Heart left ventricle (tissue), 16 donors: ENCODE data around the gene STIM2. TPM values are rescaled to one million over a fixed set of nuclear protein-coding genes. Genes with fewer than 3 reads are reported as not detected.
A peak's percentile ranks its signal among the peaks of the same experiment; 100 is the strongest.

Experiments used
- ATAC-seq, 4 donors: fragments of 200-7000 bp; cut with Tn5 transposase; one replicate each; pipeline ENCODE4 v1.9.1; 2020 to 2022; ENCODE audit warnings: moderate library complexity in 4 of 4, mild to moderate bottlenecking in 3 of 4, moderate number of reproducible peaks in 1 of 4
- DNase-seq, 5 donors: peaks; one replicate each; pipeline ENCODE4 v3.0.0-alpha.2; 2020
- H3K27ac ChIP-seq, 12 donors: fragments of 200-600 bp; sonication (generic) in 4 of 12; one replicate each; pipeline versions ENCODE4 v1.5.0 to v1.8.0; 2016 to 2022; ENCODE audit warnings: mild to moderate bottlenecking in 2 of 12
- H3K27me3 ChIP-seq, 9 donors: fragments of 200-600 bp; sonication (generic) in 2 of 9; one replicate each; pipeline versions ENCODE4 v1.5.1 to v1.8.0; 2016 to 2022; ENCODE audit warnings: mild to moderate bottlenecking in 3 of 9
- H3K36me3 ChIP-seq, 9 donors: fragments of 200-600 bp; sonication (generic) in 2 of 9; one replicate each; pipeline versions ENCODE4 v1.5.0 to v1.8.0; 2018 to 2022; ENCODE audit warnings: mild to moderate bottlenecking in 2 of 9
- H3K4me1 ChIP-seq, 12 donors: fragments of 200-600 bp; sonication (generic) in 4 of 12; one replicate each; pipeline versions ENCODE4 v1.5.0 to v1.8.0; 2016 to 2022; ENCODE audit warnings: mild to moderate bottlenecking in 3 of 12
- H3K4me3 ChIP-seq, 12 donors: fragments of 200-600 bp; sonication (generic) in 4 of 12; one replicate each; pipeline versions ENCODE4 v1.5.0 to v1.8.0; 2017 to 2022; ENCODE audit warnings: mild to moderate bottlenecking in 9 of 12, moderate library complexity in 4 of 12
- H3K9me3 ChIP-seq, 12 donors: fragments of 200-600 bp; sonication (generic) in 4 of 12; one replicate each; pipeline versions ENCODE4 v1.5.0 to v1.8.0; 2016 to 2022; ENCODE audit warnings: mild to moderate bottlenecking in 1 of 12
- CTCF ChIP-seq, 12 donors: fragments of 200-600 bp; sonication (generic) in 4 of 12; IDR thresholded peaks; one replicate each; pipeline versions ENCODE4 v1.5.0 to v1.8.0; 2018 to 2022; ENCODE audit warnings: antibody characterized with exemption in 12 of 12, mild to moderate bottlenecking in 5 of 12
- POLR2A ChIP-seq, 2 donors: fragments of 450-650 bp; IDR thresholded peaks; one replicate each; pipeline ENCODE4 v1.6.1; 2017; ENCODE audit warnings: antibody characterized with exemption in 2 of 2, mild to moderate bottlenecking in 2 of 2, moderate library complexity in 2 of 2
- WGBS, 4 donors: extraction: QIAGEN DNeasy Blood & Tissue Kit in 2 of 4; methylation state at CpG; one replicate each; pipeline versions ENCODE4 v1.1.5 to v1.1.7; 2013 to 2018; 5-methylcytosine and 5-hydroxymethylcytosine counted together
- intact Hi-C, 10 donors: fragments of 100-400 bp; cut with DNase I; formaldehyde crosslinking; loops; one replicate each; pipeline versions ENCODE4 v1.11.1 to v1.14.2; 2022
- polyA plus RNA-seq, 2 donors: library from polyadenylated mRNA; stranded (reverse); fragments of 200-250 nt; gene quantifications; one replicate each; pipeline ENCODE4 v1.2.3, GENCODE V29; 2013
- total RNA-seq, 9 donors: library from RNA; depleted of rRNA in 2 of 9; stranded (reverse); fragments of >200 nt in 2 of 9; fragmentation: NEBNext Ultra II Directional in 3 of 9; extraction: Animal tissue kit (Norgen Biotek cat#: 25700) in 3 of 9; gene quantifications; one replicate each; pipeline versions ENCODE4 v1.1.0 to v1.2.4, GENCODE V29; 2016 to 2023
- donor health status: ischemic (EF 13 %, LVEDD 7.1; RV severe dilation, severe dysfunction).
- donor health status: healthy with polysubstance abuse.
- donor health status: DM: no; HTN: yes; CAD: no.
- donor health status: DM: no; HTN: no; CAD: no.
- donor health status: ischemic (EF 25% LVEDD 6.9; RV normal size, moderate dysfunction).
- donor health status: ischemic (EF 25% LVEDD 5.7; RV mildly dilated, moderate dysfunction).
- donor health status: healthy.
- donor health status: DM: yes; HTN: yes; CAD: no.
- donor health status: ischemic (EF 35%, LVEDD 5.7; RV mildly dilated, moderate dysfunction).
- donor health status: nonischemic (EF 11% LVEDD 7.7; RV severe dilation, severe dysfunction).
- donor health status: DM: yes; HTN: yes; CAD: no.
- donor health status: PGD.
- donor health status: ischemic (EF 29% LVEDD 5.4; RV normal size, mild dysfunction).
- donor health status: nonischemic (EF 23%, LVEDD 6.1; RV moderate dilation, normal function).

Gene STIM2
- total and polyA plus RNA-seq, 11 donors = 4.6 to 17.3 (median 8.8) TPM

DNA sequence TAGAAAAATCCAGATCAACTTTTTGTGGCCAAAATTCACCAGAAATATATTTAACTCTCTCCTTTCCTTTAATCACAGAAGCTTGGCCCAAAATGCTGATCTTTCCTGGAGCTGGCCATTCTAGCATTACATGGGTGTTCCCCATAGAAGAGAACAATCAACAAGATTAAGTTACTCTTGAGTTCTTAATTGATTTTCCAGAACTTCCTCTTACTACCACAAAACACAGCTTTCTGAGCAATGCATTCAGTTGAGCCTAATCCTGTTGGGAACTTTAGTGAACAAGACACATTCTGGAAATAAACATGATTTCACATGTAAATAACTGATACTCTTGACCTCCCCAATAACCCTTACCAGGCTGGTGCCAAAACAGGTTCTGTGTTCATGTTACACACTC is 45.4 kb upstream of the STIM2 start:
- peak in 3 of 4 donors; percentile 40 to 67 (median 44) for ATAC-seq
- Histone ChIP-seq H3K9me3 (peaks cover 0 to 1% (median 0%) of the 10 kb centered on the region in 12 donors), H3K36me3 (no peaks in the 10 kb centered on the region), H3K27ac (peak overlapping the region; percentile 14 to 75 (median 62)), H3K4me1 (peaks cover 0 to 51% (median 21%) of the 10 kb centered on the region in 12 donors), H3K4me3 (no peak overlapping the region), H3K27me3 (no peaks in the 10 kb centered on the region)
- DNase-seq = no peak
- no peak for TF ChIP-seq CTCF (IDR thresholded peaks at IDR 0.05)
- TF ChIP-seq POLR2A (IDR thresholded peaks at IDR 0.05) = no peak
- intact Hi-C loops = loop anchor here in 3 of 10 donors (2.0 to 5.0 kb wide), 3 partner anchors 42 to 46 kb away; partner anchors contain the start of gene STIM2 (in 1 of the 3)

GRCh38 chr4:26815706-26816105 is 44.9 kb upstream of the STIM2 start:
- Histone ChIP-seq H3K4me1 (peaks cover 0 to 51% (median 21%) of the 10 kb centered on the region in 12 donors), H3K36me3 (no peaks in the 10 kb centered on the region), H3K27me3 (no peaks in the 10 kb centered on the region), H3K4me3 (no peak overlapping the region), H3K9me3 (peaks cover 0 to 5% (median 0%) of the 10 kb centered on the region in 12 donors), H3K27ac (peak overlapping the region; percentile 14 to 75 (median 62))
- intact Hi-C loops = loop anchor here in 3 of 10 donors (2.0 to 5.0 kb wide), 3 partner anchors 41 to 45 kb away; partner anchors contain the start of gene STIM2 (in 1 of the 3)
- 70 to 77% (median 75%) methylated on average over 5 of the region's 5 CpGs for WGBS, 4 donors
- DNase-seq = no peak
- ATAC-seq = no peak
- TF ChIP-seq CTCF (IDR thresholded peaks at IDR 0.05) = no peak
- TF ChIP-seq POLR2A (IDR thresholded peaks at IDR 0.05) = no peak

DNA sequence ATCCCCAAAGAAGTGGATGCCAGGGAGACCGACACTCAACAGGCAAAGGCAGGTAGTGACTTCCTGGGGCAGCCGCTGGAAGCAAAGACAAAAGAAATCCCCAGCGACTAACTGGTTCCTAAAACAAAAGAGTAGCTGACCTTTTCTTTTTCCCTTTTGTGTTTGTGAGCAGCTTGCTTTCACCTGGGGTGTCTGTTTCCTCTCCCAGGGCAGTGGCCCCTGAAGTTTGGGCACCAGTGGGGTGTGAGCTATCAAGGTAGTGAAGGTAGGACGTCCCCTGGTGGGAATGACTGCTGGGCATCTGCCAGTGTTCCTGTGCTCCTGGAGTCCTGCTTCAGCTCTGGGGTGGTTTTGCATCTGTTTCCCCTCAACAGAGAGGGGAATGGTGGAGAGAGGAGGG is 41.6 kb upstream of the STIM2 start:
- Histone ChIP-seq H3K4me3 (no peak overlapping the region), H3K27ac (no peak overlapping the region), H3K36me3 (no peaks in the 10 kb centered on the region), H3K27me3 (no peaks in the 10 kb centered on the region), H3K4me1 (peaks cover 0 to 32% (median 11%) of the 10 kb centered on the region in 12 donors), H3K9me3 (peaks cover 0 to 9% (median 0%) of the 10 kb centered on the region in 12 donors)
- TF ChIP-seq POLR2A (IDR thresholded peaks at IDR 0.05) (no peak), CTCF (IDR thresholded peaks at IDR 0.05) (no peak)
- ATAC-seq = no peak
- DNase-seq = no peak
- intact Hi-C loops = loop anchor here in 1 of 10 donors (5.0 kb wide), 1 partner anchor 38 kb away; no protein-coding TSS in a partner anchor
- 55 to 63% (median 56%) methylated on average over 4 of the region's 4 CpGs for WGBS, 4 donors

- intact Hi-C loops = loop anchor here in 1 of 10 donors (5.0 kb wide), 1 partner anchor 38 kb away; no protein-coding TSS in a partner anchor
- Histone ChIP-seq H3K27ac (no peak overlapping the region), H3K4me1 (peaks cover 0 to 26% (median 8%) of the 10 kb centered on the region in 12 donors), H3K4me3 (no peak overlapping the region), H3K36me3 (no peaks in the 10 kb centered on the region), H3K9me3 (peaks cover 0 to 9% (median 0%) of the 10 kb centered on the region in 12 donors), H3K27me3 (no peaks in the 10 kb centered on the region)
- ATAC-seq (no peak), DNase-seq (no peak)
- WGBS, 4 donors = 92 to 97% (median 95%) methylated on average over 3 of the region's 3 CpGs
- no peak for TF ChIP-seq CTCF (IDR thresholded peaks at IDR 0.05)
- no peak for TF ChIP-seq POLR2A (IDR thresholded peaks at IDR 0.05)
Measured at GRCh38 chr4:26819478-26820095, 41.1 kb upstream of the STIM2 start.
